GM21526 (cell line): ENCODE measurements around the gene SLC12A8.

ENCODE experiments used
- ATAC-seq: cut with Tn5 transposase; IDR thresholded peaks from one replicate; pipeline ENCODE4 v1.9.1; 2021; ENCODE audit warnings: moderate library complexity; ENCODE audit not compliant: unreplicated experiment, low FRiP score

The SLC12A8 gene

GRCh38 chr3:125142420-125142778 lies 70.1 kb downstream of the SLC12A8 start:
- no peak for ATAC-seq

DNA sequence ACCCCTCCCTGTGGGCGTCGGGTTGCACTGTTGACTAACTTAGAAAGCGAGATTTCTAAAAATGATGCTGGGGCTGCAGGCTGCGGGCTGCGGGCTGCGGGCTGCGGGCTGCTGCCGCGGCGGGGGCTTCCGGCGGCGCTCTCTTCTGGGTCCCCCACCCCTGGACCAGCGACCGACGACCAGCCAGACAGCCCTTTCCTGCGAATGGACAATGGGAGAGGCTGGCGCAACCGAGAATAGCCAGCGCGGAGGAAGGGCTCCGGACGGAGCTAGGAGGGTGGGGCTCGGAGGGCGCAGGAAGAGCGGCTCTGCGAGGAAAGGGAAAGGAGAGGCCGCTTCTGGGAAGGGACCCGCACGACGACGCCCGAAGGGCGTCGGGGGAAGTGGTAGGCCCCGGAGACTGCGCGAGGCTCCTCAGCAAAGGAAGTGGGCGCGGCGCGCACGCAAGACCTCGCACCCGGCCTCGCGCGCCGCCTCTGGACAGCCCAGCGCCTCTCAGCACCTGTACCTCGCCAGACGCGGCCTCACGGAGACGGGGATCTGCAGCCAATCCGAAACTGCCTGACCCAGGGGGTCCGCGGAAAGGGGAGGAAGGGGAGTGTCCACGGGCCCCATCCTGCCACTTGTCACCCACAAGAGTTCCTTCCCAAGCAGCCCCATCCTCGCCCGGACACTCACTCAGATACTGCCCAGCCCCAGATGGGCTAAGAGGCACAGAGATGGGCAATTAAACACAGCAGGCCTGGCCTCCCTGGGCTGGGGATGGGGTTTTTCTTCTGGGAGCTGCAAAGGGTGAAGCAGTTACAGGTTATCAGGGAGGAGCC lies 70.7 kb downstream of the SLC12A8 start:
- peak; percentile 46 for ATAC-seq

DNA sequence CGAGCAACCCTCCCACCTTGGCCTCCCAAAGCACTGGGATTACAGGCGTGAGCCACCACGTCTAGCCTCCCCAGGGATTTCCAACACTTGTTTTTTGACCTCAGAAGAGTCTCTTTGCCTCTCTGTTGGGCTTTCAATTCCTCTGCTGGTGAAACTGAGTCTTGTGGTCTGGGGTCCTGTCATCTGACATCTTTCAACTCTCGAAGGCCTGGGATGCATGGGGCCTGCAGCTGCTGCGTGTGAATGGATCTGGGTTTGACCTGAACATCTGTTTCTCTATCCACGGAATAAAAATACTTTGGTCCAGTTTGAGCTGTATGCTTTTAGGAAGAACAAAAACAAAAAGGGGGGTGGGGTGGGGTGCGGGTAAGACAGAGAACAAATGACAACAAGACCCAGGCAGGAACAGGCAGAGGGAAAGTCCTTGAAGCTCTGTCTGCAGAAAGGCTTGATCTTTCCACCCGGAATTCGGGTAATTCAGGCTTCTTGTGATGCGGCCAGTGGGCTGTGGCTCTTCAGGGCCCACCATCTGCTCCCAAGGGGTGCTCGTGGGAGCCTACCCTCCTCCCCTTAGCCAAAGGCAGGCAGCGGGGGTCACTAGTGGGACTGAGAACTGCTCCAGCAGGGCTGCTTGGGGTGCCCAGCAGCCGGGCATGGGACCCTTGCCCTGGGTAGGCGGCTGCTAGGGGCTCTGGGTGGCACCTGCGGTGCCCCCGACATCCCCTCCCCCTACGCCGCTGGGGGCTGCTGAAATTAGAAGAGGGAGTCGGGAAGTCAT lies 71.5 kb downstream of the SLC12A8 start:
- ATAC-seq, result peak; percentile 10

DNA sequence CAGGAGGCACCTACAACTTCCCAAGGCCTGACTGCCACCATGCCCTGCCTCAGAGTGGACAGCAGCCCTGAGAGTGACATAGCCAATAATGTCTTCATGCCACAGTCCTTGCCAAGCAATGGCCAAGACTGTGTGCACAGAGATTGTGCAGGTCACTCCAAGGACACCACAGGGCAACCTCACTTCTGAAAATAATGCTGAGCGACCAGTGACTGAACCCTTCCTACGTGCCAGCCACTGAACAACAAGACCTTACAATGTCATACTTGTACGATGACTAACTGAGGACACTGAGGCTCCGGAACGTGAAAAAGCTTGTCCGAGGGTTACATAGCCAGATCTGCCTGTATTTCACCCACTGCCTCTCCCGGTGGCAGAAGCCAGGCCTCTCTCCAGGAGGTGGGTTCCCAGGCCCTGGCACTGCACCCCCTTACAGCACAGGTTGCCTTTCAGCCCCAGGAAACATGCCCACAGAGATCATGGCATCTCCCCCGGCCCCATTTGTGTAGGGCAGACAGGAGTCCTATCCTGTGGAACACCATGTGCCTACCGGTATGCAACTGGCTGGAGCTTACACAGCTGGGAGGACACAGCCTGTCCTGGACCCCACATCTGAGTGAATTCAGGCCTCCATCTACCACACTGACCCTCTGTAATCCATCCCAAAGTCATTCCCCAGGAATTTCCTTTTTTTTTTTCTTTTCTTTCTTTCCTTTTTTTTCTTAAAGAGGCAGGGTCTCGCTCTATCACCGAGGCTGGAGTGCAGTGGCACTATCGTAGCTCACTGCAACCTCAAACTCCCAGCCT lies 72.3 kb downstream of the SLC12A8 start:
- no peak for ATAC-seq

- no peak for ATAC-seq
Observed at GRCh38 chr3:125139386-125139785, 73.2 kb downstream of the SLC12A8 start.

DNA sequence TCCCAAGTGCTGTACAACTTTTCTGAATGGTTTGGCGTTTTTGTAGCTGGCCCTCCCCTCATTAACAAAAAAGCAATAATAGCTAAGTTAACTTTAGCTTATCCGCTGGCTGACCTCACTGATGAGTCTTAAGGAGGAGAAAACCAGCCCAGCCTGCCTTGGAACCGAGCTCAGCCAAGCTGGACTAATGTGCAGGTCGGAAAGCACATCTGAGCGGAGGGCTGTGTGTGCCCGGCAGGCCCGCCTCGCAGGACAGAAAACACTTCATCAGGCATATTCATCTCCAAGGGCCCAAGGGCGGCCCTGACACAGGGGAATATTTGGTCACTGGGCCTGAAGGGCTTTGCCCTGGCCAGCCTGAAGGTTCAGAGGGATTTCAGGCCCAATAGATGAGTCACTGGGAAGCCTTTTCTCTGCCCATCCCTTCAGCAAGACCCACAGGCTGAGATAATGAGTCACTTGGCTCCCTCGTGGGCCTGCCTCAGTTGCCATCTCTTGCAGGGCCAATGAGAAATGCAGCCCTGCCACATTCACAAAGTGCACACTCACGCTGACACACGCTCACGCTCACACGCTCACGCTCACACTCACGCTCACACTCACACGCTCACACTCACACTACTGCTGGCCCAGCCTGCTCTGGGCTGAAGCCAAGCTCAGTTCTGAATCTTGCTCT lies 75.1 kb downstream of the SLC12A8 start:
- ATAC-seq, result no peak

GRCh38 chr3:125136966-125137357 lies 75.6 kb downstream of the SLC12A8 start:
- no peak for ATAC-seq

DNA sequence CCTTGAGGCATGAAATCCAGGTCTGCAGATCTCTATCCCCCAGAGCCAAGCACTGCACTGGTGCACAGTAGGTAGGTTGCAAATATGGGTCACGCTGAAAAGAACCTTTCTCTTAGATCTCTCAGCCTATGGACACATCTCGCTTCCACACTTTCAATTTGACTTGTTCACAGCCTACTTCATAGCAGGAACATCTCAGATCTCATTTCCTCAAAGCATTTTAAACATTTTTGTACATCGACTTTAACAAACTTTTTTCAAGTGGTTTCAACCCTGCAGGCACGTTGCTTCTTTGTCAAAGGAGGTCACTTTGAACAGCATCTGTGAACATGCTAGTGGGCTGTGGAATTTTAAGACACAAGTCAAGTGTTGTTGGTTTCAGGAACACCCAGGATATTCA lies 76.0 kb downstream of the SLC12A8 start:
- no peak for ATAC-seq

GRCh38 chr3:125134952-125135351 lies 77.6 kb downstream of the SLC12A8 start:
- no peak for ATAC-seq

GRCh38 chr3:125132815-125133214 lies 79.7 kb downstream of the SLC12A8 start:
- no peak for ATAC-seq

GRCh38 chr3:125129512-125129997 lies 83.0 kb downstream of the SLC12A8 start:
- no peak for ATAC-seq

DNA sequence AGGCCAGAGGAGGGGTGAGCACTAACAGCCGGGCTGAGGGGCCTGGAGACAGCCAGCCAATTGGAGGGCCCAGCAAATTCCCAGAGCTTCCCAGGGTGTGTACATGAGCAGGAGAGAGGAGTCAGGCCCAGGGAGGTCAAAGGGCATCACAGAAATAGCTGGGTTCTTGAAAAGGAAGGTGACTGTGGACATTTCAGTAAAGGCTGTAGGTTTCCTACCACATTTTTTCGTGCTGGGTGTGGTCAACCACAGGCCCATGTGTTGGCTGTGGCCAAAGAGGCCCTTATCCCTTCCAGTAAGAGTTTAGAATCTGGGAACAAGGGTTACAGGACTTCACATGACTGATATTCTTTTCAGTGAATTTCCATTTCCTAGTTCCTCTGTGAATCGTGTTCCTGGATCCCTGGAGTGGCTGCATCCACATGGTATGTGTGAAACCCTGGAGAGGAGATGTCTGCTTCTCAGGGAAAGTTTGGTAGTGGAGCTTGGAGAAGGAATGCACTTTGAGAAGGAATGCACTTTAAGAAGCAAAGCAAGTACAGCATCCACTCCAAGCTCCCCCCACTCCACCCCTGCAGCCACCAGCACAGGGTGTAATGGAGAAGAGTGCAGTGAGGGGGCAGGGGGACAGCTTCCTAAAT lies 83.6 kb downstream of the SLC12A8 start:
- ATAC-seq, result no peak

DNA sequence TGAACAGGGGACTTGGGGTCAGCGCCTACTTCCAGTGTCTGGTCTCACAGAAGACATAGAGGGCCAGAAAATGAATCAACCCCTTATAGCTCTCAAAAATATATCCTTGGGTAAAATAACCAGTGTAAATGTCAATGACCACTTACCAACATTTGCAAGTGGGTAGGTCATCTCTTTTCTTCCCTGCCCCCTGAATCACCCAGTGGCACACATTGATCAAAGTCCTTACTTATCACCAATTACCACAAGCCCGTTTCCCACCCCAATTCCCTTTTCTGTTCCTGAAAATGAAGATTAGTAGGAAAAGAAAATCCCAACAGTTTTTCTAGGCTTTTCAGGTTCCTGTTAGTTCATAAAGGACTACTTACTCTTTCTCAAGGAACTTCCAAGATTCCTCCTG lies 86.2 kb downstream of the SLC12A8 start:
- ATAC-seq, result no peak

DNA sequence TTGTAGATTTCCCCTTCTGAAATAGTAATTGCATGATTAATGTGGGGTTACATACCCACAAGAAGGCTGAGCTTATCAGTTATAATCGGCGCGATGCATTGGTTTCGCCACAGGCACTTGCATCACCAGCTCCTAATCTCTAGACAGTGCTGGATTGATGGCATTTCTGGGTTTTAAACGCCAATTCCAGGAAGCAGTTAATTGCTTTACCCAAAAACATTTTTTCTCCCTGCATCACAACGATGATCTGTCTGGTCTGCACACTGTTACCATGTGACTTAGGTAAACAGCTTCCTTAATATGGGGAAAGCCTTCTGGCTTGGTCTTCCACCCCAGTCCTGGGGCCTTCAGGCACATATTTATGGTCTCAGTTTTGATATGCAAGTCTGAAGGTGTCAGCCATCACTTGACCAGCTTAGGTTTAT lies 86.7 kb downstream of the SLC12A8 start:
- ATAC-seq, result no peak

DNA sequence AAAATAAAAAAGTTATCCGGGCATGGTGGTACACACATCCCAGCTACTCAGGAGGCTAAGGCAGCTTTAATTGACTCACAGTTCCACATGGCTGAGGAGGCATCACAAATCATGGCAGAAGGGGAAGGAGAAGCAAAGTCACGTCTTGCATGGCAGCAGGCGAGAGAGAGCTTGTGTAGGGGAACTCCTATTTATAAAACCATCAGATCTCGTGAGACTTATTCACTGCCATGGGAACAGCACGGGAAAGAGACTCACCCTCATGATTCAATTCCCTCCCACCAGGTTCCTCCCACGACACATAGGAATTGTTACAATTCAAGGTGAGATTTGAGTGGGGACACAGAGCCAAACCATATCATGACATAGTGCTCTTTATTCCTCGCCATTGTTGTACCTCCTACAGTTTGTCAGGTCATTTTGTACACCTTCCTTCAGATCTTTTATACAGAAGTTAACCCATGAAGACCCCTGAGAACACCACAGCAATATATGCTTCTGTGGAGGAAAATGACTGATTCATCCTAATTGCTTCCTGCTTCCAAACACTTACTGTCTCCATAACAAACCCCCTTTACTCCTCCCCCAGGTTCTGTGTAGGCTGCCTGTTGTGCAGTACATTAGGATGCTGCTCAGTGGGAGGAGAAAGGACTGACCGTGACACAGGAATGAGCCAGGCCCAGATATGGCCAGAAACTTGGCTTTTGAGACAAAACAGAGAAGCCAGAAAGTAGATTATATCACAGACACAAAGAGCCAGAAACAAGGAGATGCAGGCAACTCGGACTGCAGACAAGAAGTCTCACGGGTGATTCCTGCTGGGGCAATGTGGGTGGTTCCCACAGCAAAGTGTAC lies 88.9 kb downstream of the SLC12A8 start:
- no peak for ATAC-seq

- no peak for ATAC-seq
Observed at GRCh38 chr3:125121246-125122010, 91.1 kb downstream of the SLC12A8 start.

- ATAC-seq, result no peak
Observed at GRCh38 chr3:125120379-125121122, 92.0 kb downstream of the SLC12A8 start.
